ENCODE results near the gene GPSM1.
"Not testable (repeated sequence)": the region's sequence is repeated elsewhere in the genome, so short reads cannot be mapped to it uniquely, and the experiment has no call there.

Gene GPSM1

DNA sequence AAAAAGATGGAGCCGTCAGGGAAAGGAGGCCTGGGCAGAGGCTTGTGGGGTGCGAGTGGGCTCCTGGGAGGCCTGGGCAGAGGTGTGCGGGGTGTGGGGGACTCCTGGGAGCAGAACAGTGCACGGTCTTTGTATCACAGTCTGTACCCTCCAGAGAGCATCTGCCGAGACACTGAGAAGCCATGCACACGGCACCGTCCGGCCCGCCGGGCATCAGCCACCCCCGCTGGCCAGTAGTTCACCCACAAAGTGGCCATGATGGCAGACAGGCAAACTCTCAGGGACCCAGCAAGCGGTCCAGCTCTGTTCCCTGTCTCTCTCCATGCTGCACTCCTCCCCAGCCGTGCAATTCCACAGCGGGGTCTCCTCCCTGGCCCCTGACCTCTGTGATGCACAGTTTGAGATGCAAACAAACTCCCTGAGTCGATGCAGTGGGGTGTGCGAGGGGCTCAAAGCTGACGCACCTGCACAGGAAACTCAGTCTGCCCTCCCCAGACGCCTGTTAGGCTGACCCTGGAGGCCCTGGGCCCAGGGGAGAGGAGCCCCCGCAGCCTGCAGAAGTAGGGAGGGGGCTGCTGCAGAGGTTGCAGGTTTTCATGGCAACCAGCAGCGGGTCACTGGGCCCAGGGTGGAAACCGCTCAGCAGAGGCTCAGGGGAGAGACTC lies 9.1 kb upstream of the GPSM1 start:
- DNase-seq (ENCODE audit: low read depth) = no peak

DNA sequence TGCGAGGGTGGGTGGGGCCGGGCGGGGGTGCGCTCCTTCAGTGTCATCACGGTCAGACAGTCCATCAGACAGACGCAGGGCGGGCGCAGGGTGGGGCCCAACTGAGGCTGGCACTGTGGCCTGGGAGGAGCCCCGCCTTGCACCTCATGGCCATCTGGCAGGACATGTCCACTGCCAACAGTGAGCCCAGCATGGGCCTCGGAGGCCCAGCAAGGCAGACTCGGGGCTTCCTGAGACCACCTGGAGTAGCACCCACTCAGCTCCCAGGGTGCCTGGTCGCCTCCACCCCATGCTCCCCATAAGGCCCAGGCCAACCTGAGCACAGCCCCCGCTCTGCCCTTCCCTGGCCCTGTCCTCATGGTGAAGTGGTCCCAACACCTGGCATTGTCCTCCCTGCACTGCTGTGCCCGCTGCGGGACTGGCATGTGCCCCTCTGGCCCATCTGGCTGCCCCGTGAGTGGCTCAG lies 8.5 kb upstream of the GPSM1 start:
- DNase-seq (ENCODE audit: low read depth) = no peak

DNA sequence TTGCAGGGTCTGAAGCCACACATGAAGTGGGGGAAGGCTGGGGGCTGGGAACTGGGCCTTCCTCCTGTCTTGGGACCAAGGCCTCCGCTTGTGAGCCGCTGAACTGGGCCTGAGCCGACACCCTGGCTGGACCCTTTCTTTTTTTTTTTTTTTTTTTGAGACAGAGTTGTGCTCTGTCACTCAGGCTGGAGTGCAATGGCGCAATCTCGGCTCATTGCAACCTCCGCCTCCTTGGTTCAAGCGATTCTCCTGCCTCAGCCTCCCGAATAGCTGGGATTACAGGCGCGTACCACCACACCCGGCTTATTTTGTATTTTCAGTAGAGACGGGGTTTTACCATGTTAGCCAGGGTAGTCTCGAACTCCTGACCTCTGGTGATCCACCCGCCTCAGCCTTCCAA lies 8.1 kb upstream of the GPSM1 start:
- DNase-seq (ENCODE audit: low read depth) = not testable (repeated sequence)

DNA sequence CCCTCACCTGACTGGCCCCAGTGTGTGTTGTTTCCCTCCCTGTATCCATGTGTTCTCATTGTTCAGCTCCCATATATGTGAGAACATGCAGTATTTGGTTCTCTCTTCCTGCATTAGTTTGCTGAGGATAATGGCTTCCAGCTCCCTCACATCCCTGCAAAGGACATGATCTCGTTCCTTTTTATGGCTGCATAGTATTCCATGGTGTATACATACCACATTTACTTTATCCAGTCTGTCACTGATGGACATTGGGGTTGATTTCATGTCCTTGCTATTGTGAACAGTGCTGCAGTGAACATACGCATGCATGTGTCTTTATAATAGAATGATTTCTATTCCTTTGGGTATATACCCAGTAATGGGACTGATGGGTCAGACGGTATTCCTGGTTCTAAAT lies 7.4 kb upstream of the GPSM1 start:
- not testable (repeated sequence) for DNase-seq (ENCODE audit: low read depth)

DNA sequence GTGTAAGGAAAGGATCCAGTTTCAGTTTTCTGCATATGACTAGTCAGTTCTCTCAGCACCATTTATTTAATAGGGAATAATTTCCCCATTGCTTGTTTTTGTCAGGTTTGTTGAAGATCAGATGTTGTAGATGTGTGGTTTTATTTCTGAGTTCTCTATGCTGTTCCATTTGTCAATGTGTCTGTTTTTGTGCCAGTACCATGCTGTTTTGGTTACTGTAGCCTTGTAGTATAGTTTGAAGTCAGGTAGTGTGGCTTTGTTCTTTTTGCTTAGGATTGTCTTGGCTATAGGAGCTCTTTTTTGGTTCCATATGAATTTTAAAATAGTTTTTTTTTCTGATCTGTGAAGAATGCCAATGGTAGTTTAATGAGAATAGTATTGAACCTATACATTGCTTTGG lies 6.4 kb upstream of the GPSM1 start:
- DNase-seq (ENCODE audit: low read depth) = not testable (repeated sequence)

DNA sequence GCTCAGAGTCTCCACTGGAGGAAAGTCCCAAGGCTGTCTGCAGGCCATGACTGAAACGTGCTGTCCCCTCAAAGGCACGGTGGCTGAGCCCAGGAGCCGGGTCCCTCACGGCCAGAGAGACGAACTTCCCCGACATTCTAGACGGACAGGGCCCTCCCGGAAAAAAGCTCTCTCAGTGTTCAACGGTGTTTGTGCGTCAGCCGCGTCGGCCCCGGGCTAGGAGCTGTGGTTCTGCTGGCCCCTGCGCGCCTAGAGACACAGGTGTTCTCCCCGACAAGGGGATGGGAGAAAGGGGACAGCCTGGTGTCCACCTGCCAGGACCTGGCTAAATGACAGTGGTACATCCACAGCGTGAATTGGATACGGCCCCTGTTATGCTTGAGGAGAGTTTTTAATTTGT lies 5.8 kb upstream of the GPSM1 start:
- DNase-seq (ENCODE audit: low read depth) = no peak

DNA sequence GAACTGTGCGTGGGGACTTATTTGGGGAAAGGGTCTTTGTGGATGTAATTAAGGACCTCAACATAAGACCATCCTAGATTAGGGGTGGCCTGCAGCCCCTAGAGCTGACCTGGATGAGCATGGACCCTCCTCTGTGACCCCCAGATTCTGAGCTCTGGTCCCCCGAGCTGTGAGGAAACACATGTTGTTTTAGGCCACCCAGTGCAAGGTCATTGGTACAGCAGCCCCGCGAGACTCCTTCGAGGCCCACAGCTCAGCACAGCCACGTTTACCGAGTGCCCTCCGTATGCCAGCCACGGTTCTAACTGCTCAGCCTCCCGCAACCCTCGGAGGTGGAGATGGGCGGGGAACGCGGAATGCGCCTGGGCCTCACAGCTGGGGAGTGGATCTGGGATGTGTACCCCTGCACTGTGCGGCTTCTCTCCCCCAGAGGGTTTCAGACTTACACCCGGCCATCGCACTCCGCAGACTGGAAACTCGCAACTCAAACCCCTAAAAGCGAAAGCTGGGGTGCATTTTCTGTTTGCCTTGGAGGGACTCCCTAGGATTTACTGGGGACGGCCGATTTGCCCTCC lies 4.5 kb upstream of the GPSM1 start:
- DNase-seq (ENCODE audit: low read depth) = no peak

DNA sequence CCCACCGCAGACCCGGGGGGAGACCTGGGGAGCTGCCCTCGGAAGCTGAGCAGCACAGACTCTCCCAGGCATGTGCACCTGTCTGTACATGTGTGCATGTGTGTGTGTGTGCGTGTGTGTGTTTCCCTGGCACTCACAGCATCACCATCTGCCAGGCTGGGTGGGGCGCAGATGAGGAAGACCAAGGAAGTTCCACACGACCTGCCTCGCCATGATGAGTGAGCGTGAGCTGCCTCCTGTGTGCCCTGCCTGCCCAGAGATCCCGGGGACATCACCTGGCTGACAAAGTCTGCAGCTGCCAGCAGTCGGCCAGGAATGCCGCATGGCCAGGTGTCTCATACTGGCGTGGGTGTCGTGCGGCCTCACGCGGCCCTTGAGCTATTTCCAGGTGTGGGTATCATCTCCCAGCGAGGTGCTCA lies 4.0 kb upstream of the GPSM1 start:
- no peak for DNase-seq (ENCODE audit: low read depth)

DNA sequence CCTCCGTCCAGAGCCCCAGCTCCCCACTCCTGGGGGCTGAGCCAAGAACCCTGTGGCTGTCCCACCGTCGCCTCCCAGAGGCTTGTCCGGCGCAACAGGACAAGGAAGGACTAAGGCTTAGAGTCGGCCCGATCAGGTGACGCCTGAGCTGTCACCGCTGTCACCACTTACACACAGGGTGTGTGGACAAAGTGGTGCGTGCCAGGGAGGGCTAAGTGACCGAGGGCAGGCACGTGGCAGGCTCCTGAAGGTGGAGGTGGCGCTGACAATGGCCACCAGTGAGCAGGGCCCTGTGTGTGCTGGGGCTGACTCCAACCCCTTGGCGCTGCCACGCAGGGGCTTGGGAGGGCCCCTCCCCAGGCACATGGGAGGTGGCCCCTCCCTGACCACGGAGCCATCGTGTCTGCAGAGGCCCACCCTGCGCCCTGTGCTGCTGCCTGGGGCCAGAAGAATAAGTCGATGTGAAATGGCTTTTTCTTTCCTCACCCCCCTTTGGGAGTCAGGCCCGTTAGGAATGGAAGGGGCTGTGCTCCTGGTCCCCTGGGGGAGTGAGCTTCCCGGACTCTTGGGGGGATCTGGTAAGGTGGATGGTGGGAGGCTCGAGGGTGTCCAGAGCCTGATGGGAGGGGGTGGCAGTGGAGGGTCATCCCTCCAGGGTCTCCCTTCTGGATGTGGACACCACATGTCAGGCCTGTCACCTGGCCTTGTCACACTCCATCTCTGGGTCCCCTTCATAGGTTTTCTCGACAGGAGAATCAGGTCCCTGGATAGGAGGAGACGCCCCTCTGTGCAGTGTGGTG lies 2.6 kb upstream of the GPSM1 start:
- no peak for DNase-seq (ENCODE audit: low read depth)

DNA sequence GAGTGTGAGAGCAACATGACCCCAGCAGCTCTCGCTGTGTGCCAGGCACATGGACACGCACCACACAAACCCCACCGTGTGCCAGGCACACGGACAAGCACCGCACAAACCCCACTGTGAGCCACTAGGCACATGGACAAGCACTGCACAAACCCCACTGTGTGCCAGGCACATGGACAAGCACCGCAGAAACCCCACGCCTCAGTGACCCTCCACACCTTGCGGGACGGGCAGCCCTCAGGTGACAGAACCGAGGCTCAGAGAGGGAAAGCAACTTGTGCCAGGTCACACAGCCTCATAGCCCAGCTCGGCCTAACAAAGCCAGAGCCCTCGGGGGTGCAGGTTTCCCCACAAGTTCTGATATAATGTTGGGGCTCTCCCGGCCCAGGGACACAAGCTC lies 2.0 kb upstream of the GPSM1 start:
- DNase-seq (ENCODE audit: low read depth) = no peak

DNA sequence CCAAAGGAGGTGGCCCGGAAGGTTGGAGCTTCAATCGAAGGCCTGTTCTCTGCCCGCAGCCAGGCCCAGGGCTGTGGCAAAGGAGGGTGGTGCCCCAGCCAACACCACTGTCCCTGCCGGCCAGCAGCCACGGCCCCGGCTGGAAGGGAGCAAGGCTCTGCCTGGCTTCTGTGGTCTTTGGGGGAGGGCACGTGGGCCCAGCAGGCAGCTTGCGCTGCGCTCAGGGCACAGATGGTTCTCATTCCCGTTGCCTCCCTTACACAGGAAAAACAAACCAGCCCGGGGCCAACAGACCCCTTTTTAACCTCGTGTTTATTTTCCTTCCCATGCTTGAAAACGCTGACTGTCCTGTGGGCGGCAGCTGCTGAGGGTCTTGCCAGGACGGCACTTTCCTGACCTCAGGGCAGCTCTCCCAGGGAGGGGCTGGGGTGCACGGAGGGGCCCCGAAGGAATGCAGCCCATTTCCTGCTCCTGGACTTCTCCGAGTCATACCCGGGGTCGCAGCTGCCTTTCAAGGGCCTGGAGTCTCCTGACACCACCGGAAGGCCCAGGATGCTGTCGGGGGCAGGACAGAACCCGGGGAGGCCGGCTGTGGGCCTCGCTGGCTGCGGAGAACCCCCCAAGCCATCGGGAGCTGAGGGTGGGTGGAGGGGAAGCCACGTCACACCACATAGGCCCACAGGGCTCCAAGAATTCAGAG lies 1.1 kb upstream of the GPSM1 start:
- DNase-seq (ENCODE audit: low read depth) = no peak

DNA sequence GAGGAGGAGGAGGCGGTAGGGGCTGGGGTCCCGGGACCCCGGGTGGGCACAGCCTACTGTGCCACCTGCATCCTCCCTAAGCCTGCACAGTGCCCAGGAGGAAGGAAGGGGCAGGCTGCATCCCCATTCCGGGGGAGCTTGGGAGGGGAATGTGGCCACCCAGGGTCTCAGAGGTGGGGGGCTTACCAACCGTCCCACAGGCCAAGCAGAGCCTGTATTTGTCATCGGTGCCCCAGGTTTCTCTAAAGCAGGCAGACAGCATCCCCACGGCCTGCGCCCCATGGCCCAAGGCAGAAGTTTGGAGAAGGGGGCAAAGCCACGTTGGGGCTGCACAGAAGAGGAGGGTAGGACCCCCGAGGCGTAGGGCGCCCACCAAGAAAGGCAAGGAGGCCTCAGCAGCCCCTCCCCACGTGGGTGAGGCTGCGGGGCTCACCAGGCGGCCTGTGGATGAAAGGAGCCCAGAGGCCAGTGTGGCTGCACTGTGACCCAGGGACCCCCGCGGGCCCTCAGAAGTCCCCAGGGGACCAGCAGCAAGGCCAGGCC lies 507 bp upstream of the GPSM1 start:
- DNase-seq (ENCODE audit: low read depth) = no peak

DNA sequence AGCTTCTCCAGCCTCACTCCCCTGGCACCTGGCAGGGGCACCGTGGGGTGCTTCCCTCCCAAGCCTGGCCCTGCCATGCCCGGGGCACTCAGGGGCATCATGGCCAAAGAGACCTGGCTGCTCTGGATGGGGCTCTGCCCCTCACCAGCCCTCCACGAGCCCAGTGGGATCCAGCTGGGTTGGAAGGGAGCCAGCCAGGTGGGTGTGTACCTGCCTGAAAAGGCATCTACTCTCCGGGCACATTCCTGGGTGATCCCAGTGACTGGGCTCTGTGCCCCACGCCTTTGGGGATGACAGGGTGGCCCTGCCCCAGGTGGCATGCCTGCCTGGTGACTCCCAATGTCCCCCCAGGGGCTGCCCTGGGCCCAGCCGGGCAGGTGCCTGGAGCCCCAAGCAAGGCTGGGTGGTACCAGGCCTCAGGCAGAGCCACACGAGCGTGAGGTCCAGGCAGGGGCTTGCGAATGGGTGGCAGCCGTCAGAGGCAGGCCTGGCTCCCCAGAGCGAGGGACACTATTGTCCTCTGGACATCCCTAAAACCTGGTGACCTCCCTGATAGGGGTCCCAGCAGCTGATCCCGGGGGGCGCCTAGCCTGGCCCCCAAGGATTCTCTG lies 777 bp downstream of the GPSM1 start:
- no peak for DNase-seq (ENCODE audit: low read depth)

DNA sequence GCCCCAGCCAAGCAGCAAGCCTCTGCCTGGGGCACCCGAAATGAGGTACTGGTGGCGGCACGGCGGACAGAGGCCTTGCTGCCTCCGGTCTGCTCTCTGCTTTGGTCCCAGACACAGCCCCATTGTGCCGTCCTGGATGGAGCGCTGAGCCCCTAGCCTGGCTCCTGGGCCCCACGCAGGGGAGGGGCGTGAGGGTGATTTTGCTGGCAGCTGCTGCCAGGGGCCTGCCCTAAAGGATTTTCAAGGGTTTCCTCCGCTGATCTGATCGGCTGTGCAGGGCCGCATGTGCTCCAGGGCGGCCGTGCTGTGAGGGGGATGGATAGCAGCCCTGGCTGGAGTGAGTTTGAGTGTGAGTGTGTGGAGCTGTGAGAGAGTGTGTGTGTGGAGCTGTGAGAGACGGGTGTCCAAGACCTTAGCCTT lies 1.3 kb downstream of the GPSM1 start:
- DNase-seq (ENCODE audit: low read depth) = no peak

DNA sequence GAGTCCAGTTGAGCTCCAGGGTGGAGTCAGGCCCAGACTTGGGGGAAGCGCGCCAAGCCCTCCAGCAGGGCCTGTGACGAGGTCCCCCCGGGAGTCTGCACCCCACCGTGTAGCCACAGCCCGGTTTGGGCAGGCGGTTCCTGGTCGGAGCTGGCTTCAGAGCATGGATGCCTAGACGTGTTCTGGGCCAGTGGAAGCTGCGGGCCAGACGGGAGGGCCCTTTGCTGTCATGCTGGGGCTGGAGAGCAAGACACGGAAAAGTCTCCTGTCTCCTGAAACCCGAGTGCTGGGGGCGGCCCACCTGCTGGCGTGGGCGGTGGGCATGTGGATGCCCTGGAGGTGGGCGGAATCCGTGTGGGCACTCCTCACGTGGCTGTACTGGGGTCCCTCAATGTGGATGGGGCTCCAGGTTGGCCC lies 1.9 kb downstream of the GPSM1 start:
- DNase-seq (ENCODE audit: low read depth) = no peak

DNA sequence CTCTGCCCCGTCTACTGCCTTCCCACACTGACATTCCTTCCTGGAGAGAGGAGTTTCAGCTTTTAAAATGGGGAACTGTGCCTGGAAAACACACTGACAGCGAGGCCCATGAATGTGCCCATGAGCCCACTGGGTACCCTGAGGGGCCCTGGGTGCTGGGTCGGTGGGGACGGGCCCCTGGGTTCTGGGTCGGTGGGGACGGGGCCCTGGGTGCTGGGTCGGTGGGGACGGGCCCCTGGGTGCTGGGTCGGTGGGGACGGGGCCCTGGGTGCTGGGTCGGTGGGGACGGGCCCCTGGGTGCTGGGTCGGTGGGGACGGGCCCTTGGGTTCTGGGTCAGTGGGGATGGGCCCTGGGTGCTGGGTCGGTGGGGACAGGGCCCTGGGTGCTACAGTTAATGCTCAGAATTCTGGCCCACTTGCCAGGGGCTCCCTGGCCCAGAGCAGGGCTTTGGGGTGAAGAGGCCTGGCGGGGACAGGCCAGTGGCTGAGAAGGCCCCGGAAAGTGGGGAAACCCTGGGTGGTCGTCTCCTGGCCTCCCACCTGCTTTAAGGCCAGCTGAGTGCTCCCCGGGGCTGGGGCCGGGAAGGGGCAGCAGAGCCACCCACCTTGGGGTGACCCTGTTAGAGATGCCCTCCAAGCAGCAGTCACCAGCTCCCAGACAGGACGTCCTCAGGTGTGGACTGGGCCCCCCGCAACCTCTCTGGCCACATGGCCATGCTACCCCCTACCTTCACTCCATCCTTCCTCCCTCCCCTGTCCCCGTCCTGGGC lies 2.5 kb downstream of the GPSM1 start:
- DNase-seq (ENCODE audit: low read depth) = no peak

DNA sequence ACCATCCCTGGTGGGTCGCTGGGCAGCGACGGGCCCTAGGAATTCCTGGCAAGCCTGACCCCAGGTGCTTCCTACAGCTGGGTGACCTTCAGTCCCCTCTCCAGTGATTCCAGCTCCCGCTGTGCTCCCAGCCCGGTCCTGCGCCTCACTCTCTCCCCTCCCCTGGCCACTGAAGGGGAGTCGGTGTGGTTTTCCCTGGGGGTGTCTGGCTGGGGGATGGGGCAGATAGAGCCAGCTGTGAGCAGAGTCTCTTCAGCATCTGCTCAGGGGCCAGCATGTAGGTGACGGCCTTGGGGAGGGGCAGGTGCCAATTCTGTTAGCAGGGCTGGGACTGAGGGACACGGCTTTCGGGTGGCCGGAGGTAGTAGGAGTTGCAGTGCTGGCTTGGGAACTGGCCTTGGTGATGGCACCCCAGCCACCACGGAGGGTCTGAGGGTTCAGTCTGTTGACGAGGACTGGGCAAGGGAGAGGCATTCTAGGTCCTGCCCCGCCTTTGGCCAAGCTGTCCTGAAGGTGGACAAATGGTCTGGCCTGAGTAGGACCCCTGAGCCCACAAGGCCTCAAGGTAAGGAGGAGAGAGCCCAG lies 3.2 kb downstream of the GPSM1 start:
- no peak for DNase-seq (ENCODE audit: low read depth)

DNA sequence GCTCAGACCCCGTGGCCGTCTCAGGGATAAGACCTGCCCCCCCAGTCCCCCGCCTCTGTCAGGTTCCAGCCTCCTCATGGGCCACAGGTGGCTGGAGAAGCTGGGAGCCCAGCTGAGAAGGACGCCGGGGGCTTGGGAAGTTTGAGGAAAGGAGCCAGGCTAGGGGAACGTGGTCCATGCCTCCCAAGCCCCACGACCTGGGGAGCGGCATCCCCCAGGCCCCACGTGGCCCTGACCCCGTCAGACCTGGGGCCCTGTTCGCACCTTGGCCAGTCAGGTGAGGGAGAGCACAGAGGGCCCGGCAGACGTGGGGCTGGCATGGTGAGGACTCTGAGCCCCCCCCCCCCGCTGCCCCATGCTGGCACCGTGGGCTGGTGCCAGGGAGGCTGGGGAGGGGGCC lies 3.7 kb downstream of the GPSM1 start:
- no peak for DNase-seq (ENCODE audit: low read depth)

DNA sequence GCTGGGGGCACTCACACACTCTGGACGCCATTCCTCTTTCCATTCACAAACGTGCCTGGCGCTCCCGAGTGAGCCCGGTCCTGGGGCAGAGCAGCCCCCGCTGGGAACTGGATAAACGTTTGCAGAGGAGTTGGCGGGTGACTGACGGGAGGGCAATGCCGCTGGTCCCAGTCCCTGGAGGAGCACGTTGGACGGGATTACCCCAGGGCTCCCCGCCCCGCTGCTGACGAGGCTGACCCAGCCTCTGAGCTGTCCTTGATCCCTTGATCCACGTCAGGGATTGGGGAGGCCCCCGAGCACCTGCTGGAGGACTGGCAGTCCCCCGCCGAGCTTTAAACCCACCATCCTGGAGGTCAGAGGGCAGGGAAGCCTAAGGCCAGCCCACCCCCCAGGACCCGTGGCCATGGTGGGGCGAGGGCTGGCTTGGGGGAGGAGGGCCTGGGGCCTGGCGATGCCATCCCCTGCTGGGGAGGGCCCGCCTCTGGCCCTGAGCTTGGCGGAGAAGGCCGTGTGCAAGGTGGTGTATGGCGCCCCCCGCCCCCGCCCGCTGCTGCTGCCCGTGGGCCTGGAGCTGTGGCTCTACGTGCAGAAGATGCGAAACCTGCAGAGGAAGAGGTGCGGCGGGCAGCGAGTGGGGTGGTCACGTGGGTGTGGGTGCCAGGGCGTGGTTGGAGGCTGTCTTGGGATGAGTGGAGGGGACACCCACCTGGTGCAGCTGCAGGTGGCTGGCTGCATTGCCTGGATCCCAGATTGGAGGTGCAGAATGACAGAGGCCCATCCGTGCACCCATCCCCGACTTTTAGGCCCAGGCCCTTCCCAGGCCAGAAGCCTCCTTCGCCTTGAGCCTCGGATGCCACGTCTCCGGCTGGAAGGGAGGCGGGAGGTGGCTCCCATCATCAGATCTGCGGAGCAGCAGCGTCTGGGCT lies 4.5 kb downstream of the GPSM1 start:
- DNase-seq (ENCODE audit: low read depth) = no peak

All from activated gamma-delta T cell treated with anti-CD3 and anti-CD28 coated beads, Interleukin-2, amount 50 U/mL, for 16 hours (primary cell).